H1 (cell line): ENCODE data around the gene STPG1.

ENCODE experiments used
- ATF2 ChIP-seq: IDR thresholded peaks from 2 replicates; pipeline ENCODE4 v1.6.1; 2012; ENCODE audit warnings: low read length, inconsistent platforms
- CEBPB ChIP-seq: IDR thresholded peaks from 2 replicates; pipeline ENCODE4 v1.6.1; 2012; ENCODE audit warnings: low read depth, low read length
- CTCF ChIP-seq, 3 experiments: IDR thresholded peaks; 1 replicate in 2 of 3; 2 replicates in 1 of 3; pipeline versions ENCODE4 v1.5.1 to v1.6.1; 2011; ENCODE audit warnings: low read length in 3 of 3, mild to moderate bottlenecking in 3 of 3, inconsistent platforms in 2 of 3, low read depth in 1 of 3, moderate library complexity in 1 of 3; ENCODE audit not compliant: insufficient read depth in 1 of 3; ENCODE audit errors: control extremely low read depth in 1 of 3
- GTF2F1 ChIP-seq: IDR thresholded peaks from 2 replicates; pipeline ENCODE4 v1.6.1; 2012; ENCODE audit warnings: low read depth, low read length, improper control_type of control experiment, borderline replicate concordance
- JUND ChIP-seq: IDR thresholded peaks from 2 replicates; pipeline ENCODE4 v1.6.1; 2011; ENCODE audit warnings: mild to moderate bottlenecking, improper control_type of control experiment, low read length
- KDM1A ChIP-seq: fragments of 200-600, 300-600 bp; sonication (generic); IDR thresholded peaks from 2 replicates; pipeline ENCODE4 v1.7.1; 2016; ENCODE audit warnings: mild to moderate bottlenecking, low read length, borderline replicate concordance
- MAX ChIP-seq: IDR thresholded peaks from 2 replicates; pipeline ENCODE4 v1.6.1; 2012; ENCODE audit warnings: inconsistent platforms
- POLR2A ChIP-seq, 2 experiments: IDR thresholded peaks; 1 replicate in 1 of 2; 2 replicates in 1 of 2; pipeline ENCODE4 v1.6.1; 2011; ENCODE audit warnings: low read depth in 2 of 2, low read length in 2 of 2, mild to moderate bottlenecking in 2 of 2; ENCODE audit errors: control extremely low read depth in 1 of 2
- SIN3A ChIP-seq, 2 experiments: IDR thresholded peaks in 1 of 2; conservative IDR thresholded peaks in 1 of 2; 2 replicates each; pipeline ENCODE4 v1.6.1; 2011 to 2012; ENCODE audit warnings: low read length in 2 of 2, improper control_type of control experiment in 1 of 2, low read depth in 1 of 2, mild to moderate bottlenecking in 1 of 2
- SIRT6 ChIP-seq: IDR thresholded peaks from one replicate; pipeline ENCODE4 v1.7.1; 2012; ENCODE audit warnings: low read length, inconsistent platforms
- TAF1 ChIP-seq: IDR thresholded peaks from 2 replicates; pipeline ENCODE4 v1.6.1; 2011; ENCODE audit warnings: mild to moderate bottlenecking, low read depth, low read length

- TF ChIP-seq SIN3A (conservative IDR thresholded peaks at IDR 0.05 in 1 of 2, IDR thresholded peaks at IDR 0.05 in 1 of 2; ENCODE audit: low read depth in 1 of 2, low read length in 2 of 2) (no peak), CTCF (IDR thresholded peaks at IDR 0.05; ENCODE audit: control extremely low read depth in 1 of 3, insufficient read depth in 1 of 3, low read depth in 1 of 3, low read length in 3 of 3) (no peak), CEBPB (no peak), GTF2F1 (no peak), POLR2A (IDR thresholded peaks at IDR 0.05; ENCODE audit: control extremely low read depth in 1 of 2, low read depth in 2 of 2, low read length in 2 of 2) (no peak), JUND (no peak), MAX (no peak), ATF2 (no peak), KDM1A (no peak), TAF1 (no peak), SIRT6 (no peak)
Measured at GRCh38 chr1:24315391-24315790, 98.2 kb downstream of the STPG1 start.
